OCI-LY7 (cell line): ENCODE results near the gene SLC5A1. TPM values are rescaled to one million over a fixed set of nuclear protein-coding genes. Genes with fewer than 3 reads are reported as not detected.

Experiments used
- BruUV-seq: library from RNA; stranded (reverse); fragments of 400-500 nt; replicated peaks from 2 replicates; lab custom pipeline; 2021; lab: Mats Ljungman, UMichigan
- CTCF ChIA-PET: fragments of 300-600 bp; sonication (Branson Sonifier 250); formaldehyde crosslinking; loops from one replicate; lab custom pipeline; 2022; ENCODE audit warnings: antibody characterized with exemption; ENCODE audit not compliant: unreplicated experiment; lab: Charles Lee
- POLR2A ChIA-PET: fragments of 300-600 bp; sonication (Branson Sonifier 250); formaldehyde crosslinking; loops from one replicate; lab custom pipeline; 2022; ENCODE audit warnings: antibody characterized with exemption; lab: Charles Lee
- DNase-seq: peaks from one replicate; pipeline ENCODE4 v3.0.0-alpha.2; 2015; ENCODE audit warnings: low spot score
- H2AFZ ChIP-seq: fragments of 200-600 bp; sonication (generic), shearing (Covaris generic); 2 replicates; pipeline ENCODE4 v1.6.1; 2014; ENCODE audit warnings: mild to moderate bottlenecking, antibody characterized with exemption, low read length, moderate library complexity
- H3K27ac ChIP-seq: fragments of 200-600 bp; sonication (generic); 2 replicates; pipeline ENCODE4 v1.5.1; 2014; ENCODE audit warnings: mixed run types, low read depth, mild to moderate bottlenecking, moderate library complexity, low read length, inconsistent platforms; ENCODE audit not compliant: poor library complexity, severe bottlenecking
- H3K36me3 ChIP-seq: fragments of 200-600 bp; sonication (generic); 2 replicates; pipeline ENCODE4 v1.6.1; 2014; ENCODE audit warnings: mild to moderate bottlenecking, antibody characterized with exemption, low read length, moderate library complexity, mixed read lengths; ENCODE audit not compliant: insufficient read depth
- H3K4me1 ChIP-seq: fragments of 200-600 bp; sonication (generic); 2 replicates; pipeline ENCODE4 v1.5.1; 2014; ENCODE audit warnings: mild to moderate bottlenecking, low read length; ENCODE audit not compliant: insufficient read depth, poor library complexity, severe bottlenecking
- H3K4me2 ChIP-seq: fragments of 200-600 bp; sonication (generic); 2 replicates; pipeline ENCODE4 v1.6.1; 2014; ENCODE audit warnings: mild to moderate bottlenecking, low read length
- H3K4me3 ChIP-seq: fragments of 200-600 bp; sonication (generic); 2 replicates; pipeline ENCODE4 v1.5.1; 2014; ENCODE audit warnings: mild to moderate bottlenecking, low read depth, low read length; ENCODE audit not compliant: poor library complexity, severe bottlenecking
- H3K79me2 ChIP-seq: fragments of 200-600 bp; sonication (generic); 2 replicates; pipeline ENCODE4 v1.6.1; 2016; ENCODE audit warnings: low read depth, mild to moderate bottlenecking, low read length, moderate library complexity, mixed read lengths; ENCODE audit not compliant: insufficient read depth
- H3K9me2 ChIP-seq: fragments of 200-600 bp; sonication (generic); 2 replicates; pipeline ENCODE4 v1.6.1; 2016; ENCODE audit warnings: mild to moderate bottlenecking, low read length, mixed read lengths; ENCODE audit not compliant: insufficient read depth
- H3K9me3 ChIP-seq: fragments of 200-600 bp; sonication (generic); 2 replicates; pipeline ENCODE4 v1.6.1; 2014; ENCODE audit warnings: mild to moderate bottlenecking, mixed run types, low read length, mixed read lengths
- H4K20me1 ChIP-seq: fragments of 200-600 bp; sonication (generic); 2 replicates; pipeline ENCODE4 v1.6.1; 2014; ENCODE audit warnings: mild to moderate bottlenecking, antibody characterized with exemption, low read length, moderate library complexity, mixed read lengths; ENCODE audit not compliant: insufficient read depth
- CTCF ChIP-seq: fragments of 200-600 bp; sonication (generic); conservative IDR thresholded peaks from 2 replicates; pipeline ENCODE4 v1.5.1; 2014; ENCODE audit warnings: mild to moderate bottlenecking, antibody characterized with exemption, low read length, moderate library complexity, mixed read lengths
- EZH2phosphoT487 ChIP-seq: fragments of 200-600 bp; sonication (generic); IDR thresholded peaks from 2 replicates; pipeline ENCODE4 v1.6.1; 2018; ENCODE audit warnings: low read depth, borderline replicate concordance, mild to moderate bottlenecking, mixed run types, antibody characterized with exemption, low read length, moderate library complexity, mixed read lengths
- intact Hi-C: fragments of 100-400 bp; cut with micrococcal nuclease; formaldehyde crosslinking; loops from one replicate; pipeline ENCODE4 v1.10.0; 2022; ENCODE audit not compliant: unreplicated experiment
- total RNA-seq, 2 experiments: library from RNA; depleted of rRNA in 1 of 2; stranded (reverse); fragments of >200 nt in 1 of 2; shearing (Covaris generic) in 1 of 2; gene quantifications; 2 replicates each; pipeline ENCODE4 v1.2.3, GENCODE V29; 2014 to 2022

The SLC5A1 gene
- total RNA-seq, 2 experiments from 2014 or later, result not detected

GRCh38 chr22:32052936-32053791 lies 10.1 kb downstream of the SLC5A1 start:
- Histone ChIP-seq H3K9me2 (no peaks in the 10 kb centered on the region), H3K4me2 (no peak overlapping the region), H3K79me2 (no peaks in the 10 kb centered on the region), H2AFZ (no peak overlapping the region), H3K36me3 (no peaks in the 10 kb centered on the region), H3K4me1 (no peaks in the 10 kb centered on the region), H3K4me3 (no peak overlapping the region), H3K27ac (no peak overlapping the region), H4K20me1 (no peaks in the 10 kb centered on the region), H3K9me3 (no peaks in the 10 kb centered on the region)
- POLR2A ChIA-PET, result no interaction called here
- intact Hi-C loops, result no loop called here
- TF ChIP-seq EZH2phosphoT487 (no peak), CTCF (no peak)
- CTCF ChIA-PET, result no interaction called here
- no TSS peak for BruUV-seq
- no peak for DNase-seq

GRCh38 chr22:32055069-32055468 lies 12.0 kb downstream of the SLC5A1 start:
- H3K27ac ChIP-seq, result no peak overlapping the region
- no peak overlapping the region for H3K4me2 ChIP-seq
- no peaks in the 10 kb centered on the region for H4K20me1 ChIP-seq
- no TSS peak for BruUV-seq
- intact Hi-C loops, result no loop called here
- TF ChIP-seq CTCF (no peak), EZH2phosphoT487 (no peak)
- no peak overlapping the region for H2AFZ ChIP-seq
- no peaks in the 10 kb centered on the region for H3K9me3 ChIP-seq
- no peaks in the 10 kb centered on the region for H3K9me2 ChIP-seq
- POLR2A ChIA-PET, result no interaction called here
- H3K79me2 ChIP-seq, result no peaks in the 10 kb centered on the region
- H3K4me3 ChIP-seq, result no peak overlapping the region
- DNase-seq, result no peak
- CTCF ChIA-PET, result interaction anchor here (0.6 kb wide), 1 partner anchor 145 kb away, joined by 3 read pairs; no protein-coding TSS in a partner anchor
- no peaks in the 10 kb centered on the region for H3K36me3 ChIP-seq
- no peaks in the 10 kb centered on the region for H3K4me1 ChIP-seq

- ChIA-PET CTCF (no interaction called here), POLR2A (no interaction called here)
- DNase-seq, result no peak
- intact Hi-C loops, result no loop called here
- no peak for TF ChIP-seq EZH2phosphoT487
- H3K4me2 ChIP-seq, result no peak overlapping the region
- H4K20me1 ChIP-seq, result no peaks in the 10 kb centered on the region
- H3K36me3 ChIP-seq, result no peaks in the 10 kb centered on the region
- H3K79me2 ChIP-seq, result no peaks in the 10 kb centered on the region
- no peak overlapping the region for H2AFZ ChIP-seq
- no peaks in the 10 kb centered on the region for H3K9me3 ChIP-seq
- no peaks in the 10 kb centered on the region for H3K4me1 ChIP-seq
- H3K4me3 ChIP-seq, result no peak overlapping the region
- H3K9me2 ChIP-seq, result no peaks in the 10 kb centered on the region
- BruUV-seq, result no TSS peak
- H3K27ac ChIP-seq, result no peak overlapping the region
Measured at GRCh38 chr22:32058656-32059260, 15.7 kb downstream of the SLC5A1 start.
